ENCODE results near the gene ASPDH. TPM values are rescaled to one million over a fixed set of nuclear protein-coding genes. Genes with fewer than 3 reads are reported as not detected.
A peak's percentile ranks its signal among the peaks of the same experiment; 100 is the strongest.

ASPDH gene
- polyA plus RNA-seq, 3 donors, result not detected

GRCh38 chr19:50512112-50512998 is 1.4 kb downstream of the ASPDH start:
- Histone ChIP-seq H3K9ac (ENCODE audit: insufficient read depth, low read length, poor library complexity, severe bottlenecking) (no peak overlapping the region), H3K27me3 (ENCODE audit: control insufficient read depth in 2 of 2, insufficient read depth in 2 of 2, low read length in 2 of 2) (peaks cover 0 to 6% of the 10 kb centered on the region in 2 donors), H3K4me1 (ENCODE audit: control insufficient read depth in 1 of 2, insufficient read depth in 2 of 2, low read length in 2 of 2) (peaks cover 11 to 16% of the 10 kb centered on the region in 2 donors), H4K20me1 (ENCODE audit: insufficient read depth, low read length) (no peaks in the 10 kb centered on the region), H3K27ac (ENCODE audit: low read depth in 1 of 2, low read length in 2 of 2) (no peak overlapping the region), H3K4me3 (replicated peaks in 1 of 3; ENCODE audit: low read depth in 2 of 3, low read length in 3 of 3) (peak overlapping the region in 1 of 3 experiments; percentile 91), H3K36me3 (replicated peaks in 1 of 2; ENCODE audit: control insufficient read depth in 1 of 2, insufficient read depth in 2 of 2, low read length in 2 of 2) (no peaks in the 10 kb centered on the region), H3K79me2 (ENCODE audit: insufficient read depth, low read length) (peaks cover 4% of the 10 kb centered on the region), H2AFZ (ENCODE audit: insufficient read depth, low read depth, low read length, poor library complexity, severe bottlenecking) (no peak overlapping the region), H3K4me2 (replicated peaks; ENCODE audit: extremely low read depth, low read length, poor library complexity, severe bottlenecking) (no peak overlapping the region), H3K9me3 (replicated peaks in 1 of 2; ENCODE audit: control insufficient read depth in 1 of 2, insufficient read depth in 1 of 2, low read length in 2 of 2) (no peaks in the 10 kb centered on the region)
- no peak overlapping the region for H3K4me3 Mint-ChIP-seq
- TF ChIP-seq CTCF (IDR thresholded peaks at IDR 0.05), result no peak
- intact Hi-C loops (cut with micrococcal nuclease), result loop anchor here in 1 of 2 donors (5.0 kb wide), 2 partner anchors 130 to 290 kb away; partner anchors contain the start of gene POLD1
- WGBS (ENCODE audit: insufficient coverage), result 96% methylated on average over 32 of the region's 36 CpGs
- H3K4me1 Mint-ChIP-seq, result peaks cover 15% of the 10 kb centered on the region
- H3K27ac Mint-ChIP-seq, result peak overlapping the region in 2 of 7 donors; percentile 38 to 92
- peaks cover 0 to 2% (median 0%) of the 10 kb centered on the region in 7 donors for H3K9me3 Mint-ChIP-seq
- peaks cover 7 to 9% of the 10 kb centered on the region in 2 donors for H3K36me3 Mint-ChIP-seq
- peaks cover 19 to 37% (median 24%) of the 10 kb centered on the region in 3 donors for H3K27me3 Mint-ChIP-seq (ENCODE audit: low read depth in 3 of 3)
- DNase-seq, result no peak

GRCh38 chr19:50511069-50511822 is 2.5 kb downstream of the ASPDH start, which contains the start of gene JOSD2:
Gene JOSD2, minus strand, starts transcription at chr19:50511191. Its CDS starts 760 bp downstream, at chr19:50510431.
- Histone ChIP-seq H3K36me3 (replicated peaks in 1 of 2; ENCODE audit: control insufficient read depth in 1 of 2, insufficient read depth in 2 of 2, low read length in 2 of 2) (no peaks in the 10 kb centered on the region), H3K4me2 (replicated peaks; ENCODE audit: extremely low read depth, low read length, poor library complexity, severe bottlenecking) (peak within 1 kb of the TSS; percentile 88), H3K4me3 (replicated peaks in 1 of 3; ENCODE audit: low read depth in 2 of 3, low read length in 3 of 3) (peak within 1 kb of the TSS; percentile 77 to 91 (median 83)), H3K27ac (ENCODE audit: low read depth in 1 of 2, low read length in 2 of 2) (peak within 1 kb of the TSS; percentile 72 to 91), H3K79me2 (ENCODE audit: insufficient read depth, low read length) (peaks cover 4% of the 10 kb centered on the region), H3K27me3 (ENCODE audit: control insufficient read depth in 2 of 2, insufficient read depth in 2 of 2, low read length in 2 of 2) (peaks cover 0 to 6% of the 10 kb centered on the region in 2 donors), H3K4me1 (ENCODE audit: control insufficient read depth in 1 of 2, insufficient read depth in 2 of 2, low read length in 2 of 2) (peaks cover 11 to 16% of the 10 kb centered on the region in 2 donors), H2AFZ (ENCODE audit: insufficient read depth, low read depth, low read length, poor library complexity, severe bottlenecking) (peak within 1 kb of the TSS; percentile 82), H3K9me3 (replicated peaks in 1 of 2; ENCODE audit: control insufficient read depth in 1 of 2, insufficient read depth in 1 of 2, low read length in 2 of 2) (no peaks in the 10 kb centered on the region), H3K9ac (ENCODE audit: insufficient read depth, low read length, poor library complexity, severe bottlenecking) (peak within 1 kb of the TSS; percentile 86), H4K20me1 (ENCODE audit: insufficient read depth, low read length) (no peaks in the 10 kb centered on the region)
- peaks cover 0 to 2% (median 0%) of the 10 kb centered on the region in 7 donors for H3K9me3 Mint-ChIP-seq
- peaks cover 9% of the 10 kb centered on the region in 2 donors for H3K36me3 Mint-ChIP-seq
- intact Hi-C loops (cut with micrococcal nuclease), result loop anchor here (1.0 to 5.0 kb wide), 5 partner anchors 34 to 291 kb away; partner anchors contain the start of genes EMC10 (in 2 of the 2), GARIN5A (in 2 of the 2), NR1H2 (in 1 of the 2) and POLD1 (in 1 of the 2)
- H3K4me3 Mint-ChIP-seq, result peak within 1 kb of the TSS; percentile 90 to 95
- peak within 1 kb of the TSS; percentile 92 to 97 (median 96) for H3K27ac Mint-ChIP-seq
- H3K27me3 Mint-ChIP-seq (ENCODE audit: low read depth in 3 of 3), result peaks cover 13 to 30% (median 21%) of the 10 kb centered on the region in 3 donors
- peak; percentile 99 to 100 (median 100) for DNase-seq
- TF ChIP-seq CTCF (IDR thresholded peaks at IDR 0.05), result no peak
- 1% methylated on average over 68 of the region's 69 CpGs for WGBS (ENCODE audit: insufficient coverage)
- peaks cover 15% of the 10 kb centered on the region for H3K4me1 Mint-ChIP-seq
